Central memory CD4-positive, alpha-beta T cell (primary cell): Measurements from ENCODE around the gene TMUB1.

Source experiments
- DNase-seq: peaks from one replicate; pipeline ENCODE4 v3.0.0; 2022

The TMUB1 gene

GRCh38 chr7:151102991-151103390 lies 19.7 kb upstream of the TMUB1 start:
- DNase-seq = no peak

GRCh38 chr7:151101621-151102396 lies 18.5 kb upstream of the TMUB1 start:
- DNase-seq = no peak

- DNase-seq = no peak
Measured at GRCh38 chr7:151100921-151101320, 17.6 kb upstream of the TMUB1 start.

GRCh38 chr7:151099486-151100211 lies 16.4 kb upstream of the TMUB1 start:
- DNase-seq = no peak

- DNase-seq = peak; percentile 55
Measured at GRCh38 chr7:151095828-151096475, 12.7 kb upstream of the TMUB1 start.

GRCh38 chr7:151095123-151095797 lies 12.0 kb upstream of the TMUB1 start:
- DNase-seq = no peak

- no peak for DNase-seq
Measured at GRCh38 chr7:151094675-151095074, 11.4 kb upstream of the TMUB1 start.

GRCh38 chr7:151093748-151094147 lies 10.5 kb upstream of the TMUB1 start:
- DNase-seq = no peak

GRCh38 chr7:151091988-151092387 lies 8.7 kb upstream of the TMUB1 start:
- DNase-seq = no peak

- DNase-seq = no peak
Measured at GRCh38 chr7:151091431-151091830, 8.1 kb upstream of the TMUB1 start.

GRCh38 chr7:151091003-151091402 lies 7.7 kb upstream of the TMUB1 start:
- DNase-seq = no peak

- no peak for DNase-seq
Measured at GRCh38 chr7:151089893-151090730, 6.8 kb upstream of the TMUB1 start.

- no peak for DNase-seq
Measured at GRCh38 chr7:151088856-151089699, 5.8 kb upstream of the TMUB1 start.

- no peak for DNase-seq
Measured at GRCh38 chr7:151088019-151088855, 4.9 kb upstream of the TMUB1 start.

GRCh38 chr7:151087245-151088018 lies 4.1 kb upstream of the TMUB1 start:
- no peak for DNase-seq

GRCh38 chr7:151086802-151087244 lies 3.5 kb upstream of the TMUB1 start:
- no peak for DNase-seq

- DNase-seq = peak; percentile 58
Measured at GRCh38 chr7:151085691-151086620, 2.7 kb upstream of the TMUB1 start, which contains the start of gene AGAP3. AGAP3 (plus strand) TSS chr7:151086475; CDS start chr7:151086742, 267 bp downstream.

GRCh38 chr7:151085329-151085690 lies 2.0 kb upstream of the TMUB1 start:
- DNase-seq = no peak
